ENCODE data around the gene SRC.
"Not testable (repeated sequence)": the region's sequence is repeated elsewhere in the genome, so short reads cannot be mapped to it uniquely, and the experiment has no call there.

Gene SRC

GRCh38 chr20:37362821-37363220 is 16.9 kb downstream of the SRC start:
- H3K27me3 ChIP-seq (ENCODE audit: control insufficient read depth, insufficient read depth, low read length): no peaks in the 10 kb centered on the region
- H3K4me3 ChIP-seq (ENCODE audit: low read length): no peak overlapping the region
- H3K36me3 ChIP-seq (ENCODE audit: insufficient read depth, low read length): peaks cover 16% of the 10 kb centered on the region
- no peaks in the 10 kb centered on the region for H3K9me3 ChIP-seq (replicated peaks; ENCODE audit: low read length)
- peaks cover 11% of the 10 kb centered on the region for H3K4me1 ChIP-seq (ENCODE audit: control insufficient read depth, insufficient read depth, low read length)
- no peak overlapping the region for H3K9ac ChIP-seq (ENCODE audit: low read depth, low read length)
- H3K4me2 ChIP-seq (ENCODE audit: low read length): no peak overlapping the region

DNA sequence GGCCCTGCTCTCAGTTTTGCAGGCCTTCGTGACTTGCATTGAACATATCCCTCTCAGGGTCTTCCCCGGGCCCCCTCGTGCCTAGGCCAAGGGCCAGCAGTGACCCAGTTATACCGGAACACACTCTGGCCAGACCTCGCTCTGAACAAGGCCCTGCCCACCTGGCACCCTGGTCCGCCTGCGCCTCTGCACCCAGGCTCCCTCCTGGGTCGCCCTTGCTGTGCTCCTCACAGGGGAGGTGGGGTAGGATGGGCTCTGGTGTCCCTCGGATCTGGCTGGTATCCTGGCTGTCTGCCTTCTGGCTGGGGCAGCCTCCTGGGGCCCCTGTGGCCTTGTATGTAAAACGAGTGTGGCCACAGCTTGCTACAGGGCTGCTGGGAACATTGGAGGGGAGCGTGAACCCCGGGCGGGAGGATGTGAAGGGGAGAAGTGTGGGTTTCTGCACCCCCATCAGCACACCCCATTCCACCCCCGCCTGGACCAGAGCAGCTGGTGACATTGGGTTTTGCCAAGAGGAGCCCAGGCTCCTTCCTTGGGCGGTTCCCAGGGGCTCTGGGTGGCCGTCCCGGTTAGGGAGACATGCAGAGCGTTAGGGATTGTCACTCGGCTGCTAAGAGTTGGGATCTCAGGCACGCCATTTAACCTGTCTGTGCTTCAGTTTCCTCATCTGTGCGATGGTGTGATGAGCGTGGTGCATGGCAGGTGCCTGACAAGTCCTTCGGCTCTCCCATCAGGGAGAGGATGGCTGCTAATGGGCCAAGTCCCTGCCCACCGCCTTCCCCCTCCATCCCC is 17.5 kb downstream of the SRC start:
- Histone ChIP-seq H3K36me3 (ENCODE audit: insufficient read depth, low read length) (peaks cover 16% of the 10 kb centered on the region), H3K27me3 (ENCODE audit: control insufficient read depth, insufficient read depth, low read length) (no peaks in the 10 kb centered on the region), H3K4me3 (ENCODE audit: low read length) (no peak overlapping the region), H3K4me2 (ENCODE audit: low read length) (no peak overlapping the region), H3K4me1 (ENCODE audit: control insufficient read depth, insufficient read depth, low read length) (peaks cover 8% of the 10 kb centered on the region), H3K9me3 (replicated peaks; ENCODE audit: low read length) (no peaks in the 10 kb centered on the region), H3K9ac (ENCODE audit: low read depth, low read length) (no peak overlapping the region)

DNA sequence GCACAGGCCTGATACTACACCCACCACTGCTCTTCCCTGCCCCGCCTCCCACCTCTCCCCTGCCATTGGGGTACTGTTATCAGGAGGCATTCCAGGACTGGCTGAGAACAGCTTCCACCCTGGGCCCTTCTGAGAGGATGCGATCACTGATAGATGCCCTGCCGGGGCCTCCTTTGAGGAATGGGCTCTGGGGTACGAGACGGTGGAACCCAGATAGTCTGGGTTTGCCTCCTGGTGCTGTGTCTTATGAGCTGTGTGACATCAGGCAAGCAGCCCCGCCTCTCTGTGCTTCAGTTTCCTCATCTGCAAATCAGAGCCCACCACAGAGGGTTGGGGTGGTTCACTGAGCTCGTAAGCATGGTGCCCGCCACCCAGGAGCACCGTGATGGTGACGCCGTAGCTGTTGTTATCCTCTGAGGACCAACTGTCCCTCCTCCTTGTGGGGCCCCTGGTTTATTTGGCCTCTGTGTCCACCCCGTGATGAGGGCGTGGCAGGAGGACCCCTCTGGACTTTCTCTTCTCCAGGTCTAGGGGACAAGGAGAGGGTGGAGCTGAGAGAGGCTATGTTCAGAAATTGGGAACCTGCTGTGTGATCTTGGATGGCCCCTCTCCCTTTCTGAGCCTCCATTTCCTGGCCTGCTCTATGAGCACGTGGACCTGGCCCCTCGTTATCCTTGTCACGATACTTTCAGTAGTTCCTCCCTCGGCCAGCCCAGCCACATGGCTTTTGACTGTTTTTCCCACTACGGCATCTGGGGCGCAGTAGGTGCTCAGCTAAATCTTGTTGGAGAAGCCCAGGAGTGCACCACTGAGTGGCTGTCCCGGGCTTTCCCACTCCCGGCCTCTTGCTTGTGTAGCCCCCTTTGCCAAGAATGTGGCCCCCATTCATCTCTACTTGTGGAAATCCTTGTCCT is 18.3 kb downstream of the SRC start:
- no peaks in the 10 kb centered on the region for H3K4me1 ChIP-seq (ENCODE audit: control insufficient read depth, insufficient read depth, low read length)
- no peak overlapping the region for H3K9ac ChIP-seq (ENCODE audit: low read depth, low read length)
- H3K36me3 ChIP-seq (ENCODE audit: insufficient read depth, low read length): peaks cover 16% of the 10 kb centered on the region
- H3K4me3 ChIP-seq (ENCODE audit: low read length): no peak overlapping the region
- H3K27me3 ChIP-seq (ENCODE audit: control insufficient read depth, insufficient read depth, low read length): no peaks in the 10 kb centered on the region
- no peaks in the 10 kb centered on the region for H3K9me3 ChIP-seq (replicated peaks; ENCODE audit: low read length)
- no peak overlapping the region for H3K4me2 ChIP-seq (ENCODE audit: low read length)

- Histone ChIP-seq H3K27me3 (ENCODE audit: control insufficient read depth, insufficient read depth, low read length) (no peaks in the 10 kb centered on the region), H3K4me2 (ENCODE audit: low read length) (no peak overlapping the region), H3K4me3 (ENCODE audit: low read length) (no peak overlapping the region), H3K9me3 (replicated peaks; ENCODE audit: low read length) (no peaks in the 10 kb centered on the region), H3K4me1 (ENCODE audit: control insufficient read depth, insufficient read depth, low read length) (no peaks in the 10 kb centered on the region), H3K36me3 (ENCODE audit: insufficient read depth, low read length) (peaks cover 16% of the 10 kb centered on the region), H3K9ac (ENCODE audit: low read depth, low read length) (no peak overlapping the region)
Measured at GRCh38 chr20:37364927-37365272, 19.0 kb downstream of the SRC start.

- Histone ChIP-seq H3K27me3 (ENCODE audit: control insufficient read depth, insufficient read depth, low read length) (no peaks in the 10 kb centered on the region), H3K9me3 (replicated peaks; ENCODE audit: low read length) (no peaks in the 10 kb centered on the region), H3K4me2 (ENCODE audit: low read length) (no peak overlapping the region), H3K4me3 (ENCODE audit: low read length) (no peak overlapping the region), H3K4me1 (ENCODE audit: control insufficient read depth, insufficient read depth, low read length) (no peaks in the 10 kb centered on the region), H3K9ac (ENCODE audit: low read depth, low read length) (no peak overlapping the region), H3K36me3 (ENCODE audit: insufficient read depth, low read length) (peaks cover 16% of the 10 kb centered on the region)
Measured at GRCh38 chr20:37365760-37366638, 20.1 kb downstream of the SRC start.

DNA sequence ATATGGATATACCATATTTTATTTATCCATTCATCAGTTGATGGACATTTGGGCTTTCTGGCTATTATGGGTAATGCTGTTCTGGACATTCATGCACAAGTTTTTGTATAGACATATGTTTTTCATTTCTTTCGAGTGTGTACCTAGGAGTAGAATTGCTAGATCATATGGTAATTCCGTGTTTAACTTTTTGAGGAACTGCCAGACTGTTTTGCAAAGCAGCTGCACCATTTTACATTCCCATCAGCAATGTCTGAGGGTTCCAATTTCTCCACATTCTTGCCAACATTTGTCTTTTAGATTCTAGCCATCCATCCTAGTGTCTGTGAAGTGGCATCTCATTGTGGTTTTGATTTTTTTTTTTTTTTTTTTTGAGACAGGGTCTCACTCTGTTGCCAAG is 20.8 kb downstream of the SRC start:
- H3K4me2 ChIP-seq (ENCODE audit: low read length): no peak overlapping the region
- H3K4me3 ChIP-seq (ENCODE audit: low read length): no peak overlapping the region
- no peak overlapping the region for H3K9ac ChIP-seq (ENCODE audit: low read depth, low read length)
- peaks cover 16% of the 10 kb centered on the region for H3K36me3 ChIP-seq (ENCODE audit: insufficient read depth, low read length)
- no peaks in the 10 kb centered on the region for H3K4me1 ChIP-seq (ENCODE audit: control insufficient read depth, insufficient read depth, low read length)
- no peaks in the 10 kb centered on the region for H3K9me3 ChIP-seq (replicated peaks; ENCODE audit: low read length)
- no peaks in the 10 kb centered on the region for H3K27me3 ChIP-seq (ENCODE audit: control insufficient read depth, insufficient read depth, low read length)

- Histone ChIP-seq H3K9me3 (replicated peaks; ENCODE audit: low read length) (no peaks in the 10 kb centered on the region), H3K4me1 (ENCODE audit: control insufficient read depth, insufficient read depth, low read length) (no peaks in the 10 kb centered on the region), H3K9ac (ENCODE audit: low read depth, low read length) (no peak overlapping the region), H3K4me2 (ENCODE audit: low read length) (no peak overlapping the region), H3K36me3 (ENCODE audit: insufficient read depth, low read length) (peaks cover 16% of the 10 kb centered on the region), H3K27me3 (ENCODE audit: control insufficient read depth, insufficient read depth, low read length) (no peaks in the 10 kb centered on the region), H3K4me3 (ENCODE audit: low read length) (no peak overlapping the region)
Measured at GRCh38 chr20:37369846-37370245, 23.9 kb downstream of the SRC start.

DNA sequence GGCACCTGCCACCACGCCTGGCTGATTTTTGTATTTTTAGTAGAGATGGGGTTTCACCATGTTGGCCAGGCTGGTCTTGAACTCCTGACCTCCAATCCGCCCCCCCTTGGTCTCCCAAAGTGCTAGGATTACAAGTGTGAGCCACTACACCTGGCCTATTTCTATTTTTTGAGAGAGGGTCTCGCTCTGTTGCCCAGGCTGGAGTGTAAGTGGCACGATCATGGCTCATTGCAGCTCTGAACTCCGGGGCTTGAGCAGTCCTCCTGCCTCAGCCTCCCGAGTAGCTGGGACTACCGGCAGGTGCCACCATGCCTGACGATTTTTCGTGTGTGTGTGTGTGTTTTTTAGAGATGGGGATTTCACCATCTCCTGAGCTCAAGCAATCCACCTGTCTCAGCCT is 25.9 kb downstream of the SRC start:
- H3K4me2 ChIP-seq (ENCODE audit: low read length); H3K4me3 ChIP-seq (ENCODE audit: low read length); H3K4me1 ChIP-seq (ENCODE audit: control insufficient read depth, insufficient read depth, low read length); H3K9me3 ChIP-seq (replicated peaks; ENCODE audit: low read length); H3K36me3 ChIP-seq (ENCODE audit: insufficient read depth, low read length); H3K27me3 ChIP-seq (ENCODE audit: control insufficient read depth, insufficient read depth, low read length); H3K9ac ChIP-seq (ENCODE audit: low read depth, low read length): not testable (repeated sequence)

DNA sequence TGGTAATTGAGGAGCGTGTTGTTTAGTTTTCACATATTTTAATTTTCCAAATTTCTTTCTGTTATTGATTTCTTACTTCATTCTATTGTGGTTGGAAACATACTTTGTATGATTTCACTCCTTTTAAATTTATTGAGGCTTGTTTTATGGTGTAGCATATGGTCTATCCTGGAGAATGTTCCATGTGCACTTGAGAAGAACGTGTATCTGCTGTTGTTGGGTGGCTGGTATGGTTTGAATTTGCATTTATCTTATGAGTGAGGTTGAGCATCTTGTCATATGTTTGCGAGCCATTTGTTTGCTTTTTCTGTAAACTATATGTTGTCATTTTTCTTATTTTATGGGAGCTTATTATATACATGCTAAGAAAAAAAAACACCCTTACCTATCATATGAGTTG is 26.5 kb downstream of the SRC start:
- Histone ChIP-seq H3K4me2 (ENCODE audit: low read length) (no peak overlapping the region), H3K27me3 (ENCODE audit: control insufficient read depth, insufficient read depth, low read length) (no peaks in the 10 kb centered on the region)

DNA sequence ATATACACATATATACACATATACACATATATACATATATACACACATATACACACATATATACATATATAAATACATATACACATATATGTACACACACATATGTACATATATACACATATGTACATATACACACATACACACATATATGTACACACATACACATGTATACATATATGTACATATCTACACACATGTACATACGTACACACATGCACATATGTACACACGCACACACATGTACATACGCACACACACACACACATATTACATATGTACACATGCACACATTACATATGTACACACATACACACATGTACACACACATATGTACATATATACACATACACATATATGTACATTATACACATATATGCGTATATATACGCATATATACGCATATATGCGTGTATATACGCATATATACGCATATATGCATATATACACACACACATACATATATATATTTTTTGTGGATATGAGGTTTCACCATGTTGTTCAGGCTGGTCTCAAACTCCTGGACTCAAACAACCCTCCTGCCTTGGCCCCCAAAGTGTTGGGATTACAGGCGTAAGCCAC is 27.2 kb downstream of the SRC start:
- no peaks in the 10 kb centered on the region for H3K4me1 ChIP-seq (ENCODE audit: control insufficient read depth, insufficient read depth, low read length)
- H3K27me3 ChIP-seq (ENCODE audit: control insufficient read depth, insufficient read depth, low read length): no peaks in the 10 kb centered on the region
- no peak overlapping the region for H3K4me2 ChIP-seq (ENCODE audit: low read length)
- no peak overlapping the region for H3K4me3 ChIP-seq (ENCODE audit: low read length)
- H3K36me3 ChIP-seq (ENCODE audit: insufficient read depth, low read length): peaks cover 8% of the 10 kb centered on the region
- H3K9ac ChIP-seq (ENCODE audit: low read depth, low read length): no peak overlapping the region
- H3K9me3 ChIP-seq (replicated peaks; ENCODE audit: low read length): no peaks in the 10 kb centered on the region

More for the DNA sequence above, 26.5 kb downstream of the SRC start:
- no peaks in the 10 kb centered on the region for H3K4me1 ChIP-seq (ENCODE audit: control insufficient read depth, insufficient read depth, low read length)
- no peak overlapping the region for H3K9ac ChIP-seq (ENCODE audit: low read depth, low read length)
- peaks cover 8% of the 10 kb centered on the region for H3K36me3 ChIP-seq (ENCODE audit: insufficient read depth, low read length)
- no peak overlapping the region for H3K4me3 ChIP-seq (ENCODE audit: low read length)
- H3K9me3 ChIP-seq (replicated peaks; ENCODE audit: low read length): no peaks in the 10 kb centered on the region

DNA sequence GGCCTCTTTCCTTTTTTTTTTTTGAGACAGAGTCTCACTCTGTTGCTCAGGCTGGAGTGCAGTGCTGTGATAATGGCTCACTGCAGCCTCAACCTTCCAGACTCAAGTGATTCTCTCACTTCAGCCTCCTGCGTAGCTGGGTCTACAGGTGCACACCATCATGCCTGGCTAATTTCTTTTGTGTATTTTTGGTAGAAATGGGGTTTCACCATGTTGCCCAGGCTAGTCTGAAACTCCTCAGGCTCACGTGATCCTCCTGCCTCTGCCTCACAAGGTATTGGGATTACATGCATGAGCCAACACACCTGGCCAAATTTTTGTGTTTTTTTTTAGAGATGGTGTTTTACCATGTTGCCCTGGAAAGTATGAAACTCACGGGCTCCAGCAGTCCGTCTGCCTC is 29.3 kb downstream of the SRC start:
- Histone ChIP-seq H3K9ac (ENCODE audit: low read depth, low read length) (no peak overlapping the region), H3K4me1 (ENCODE audit: control insufficient read depth, insufficient read depth, low read length) (peaks cover 13% of the 10 kb centered on the region), H3K4me2 (ENCODE audit: low read length) (no peak overlapping the region), H3K9me3 (replicated peaks; ENCODE audit: low read length) (no peaks in the 10 kb centered on the region), H3K27me3 (ENCODE audit: control insufficient read depth, insufficient read depth, low read length) (no peaks in the 10 kb centered on the region), H3K4me3 (ENCODE audit: low read length) (no peak overlapping the region), H3K36me3 (ENCODE audit: insufficient read depth, low read length) (peaks cover 8% of the 10 kb centered on the region)

Data from skeletal muscle satellite cell (primary cell).